Activated naive CD8-positive, alpha-beta T cell treated with anti-CD3 and anti-CD28 coated beads, Interleukin-2, amount 50 U/mL, for 24 hours (primary cell): ENCODE data around the gene SPOP.
A peak's percentile ranks its signal among the peaks of the same experiment; 100 is the strongest.
"Not testable (repeated sequence)": the region's sequence is repeated elsewhere in the genome, so short reads cannot be mapped to it uniquely, and the experiment has no call there.

Experiments
- ATAC-seq: fragments of 150-1000 bp; cut with Tn5 transposase; one replicate; pipeline ENCODE4 v1.10.0; 2021
- DNase-seq: peaks from one replicate; pipeline ENCODE4 v3.0.0; 2021
- H3K27ac Mint-ChIP-seq: one replicate; pipeline ENCODE4 v1.8.0; 2021; ENCODE audit warnings: mild to moderate bottlenecking, mixed read lengths
- H3K27me3 Mint-ChIP-seq: one replicate; pipeline ENCODE4 v1.8.0; 2021; ENCODE audit warnings: mixed read lengths
- H3K36me3 Mint-ChIP-seq: one replicate; pipeline ENCODE4 v1.8.0; 2021; ENCODE audit warnings: low read depth, mixed read lengths
- H3K4me1 Mint-ChIP-seq: one replicate; pipeline ENCODE4 v1.8.0; 2021; ENCODE audit warnings: mixed read lengths
- H3K4me3 Mint-ChIP-seq: one replicate; pipeline ENCODE4 v1.8.0; 2021; ENCODE audit warnings: mild to moderate bottlenecking, moderate library complexity, mixed read lengths
- H3K9me3 Mint-ChIP-seq: one replicate; pipeline ENCODE4 v1.8.0; 2021; ENCODE audit warnings: mixed read lengths

The SPOP gene

GRCh38 chr17:49564638-49565037 is 113.3 kb downstream of the SPOP start:
- Mint-ChIP-seq H3K9me3 (no peaks in the 10 kb centered on the region), H3K4me1 (peaks cover 21% of the 10 kb centered on the region), H3K27ac (no peak overlapping the region), H3K36me3 (no peaks in the 10 kb centered on the region), H3K4me3 (no peak overlapping the region), H3K27me3 (peaks cover 12% of the 10 kb centered on the region)
- DNase-seq = no peak
- ATAC-seq = no peak

GRCh38 chr17:49557312-49558024 is 120.4 kb downstream of the SPOP start:
- ATAC-seq (peak; percentile 50), DNase-seq (peak; percentile 47)
- no peak overlapping the region for H3K4me3 Mint-ChIP-seq
- no peaks in the 10 kb centered on the region for H3K9me3 Mint-ChIP-seq
- H3K4me1 Mint-ChIP-seq = peaks cover 6% of the 10 kb centered on the region
- no peak overlapping the region for H3K27ac Mint-ChIP-seq
- H3K27me3 Mint-ChIP-seq = peaks cover 6% of the 10 kb centered on the region
- no peaks in the 10 kb centered on the region for H3K36me3 Mint-ChIP-seq

- H3K4me3 Mint-ChIP-seq = no peak overlapping the region
- H3K4me1 Mint-ChIP-seq = peaks cover 6% of the 10 kb centered on the region
- H3K27ac Mint-ChIP-seq = no peak overlapping the region
Observed at GRCh38 chr17:49556223-49556943, 121.5 kb downstream of the SPOP start.

GRCh38 chr17:49555495-49556222 is 122.2 kb downstream of the SPOP start:
- Mint-ChIP-seq H3K27me3 (peaks cover 6% of the 10 kb centered on the region), H3K4me3 (no peak overlapping the region), H3K27ac (no peak overlapping the region), H3K9me3 (no peaks in the 10 kb centered on the region), H3K36me3 (no peaks in the 10 kb centered on the region), H3K4me1 (peaks cover 6% of the 10 kb centered on the region)
- ATAC-seq = no peak
- DNase-seq = no peak

More at GRCh38 chr17:49556223-49556943, 121.5 kb downstream of the SPOP start:
- Mint-ChIP-seq H3K9me3 (no peaks in the 10 kb centered on the region), H3K36me3 (no peaks in the 10 kb centered on the region), H3K27me3 (peaks cover 6% of the 10 kb centered on the region)
- DNase-seq (peak; percentile 89), ATAC-seq (peak; percentile 96)

- no peak for DNase-seq
- H3K9me3 Mint-ChIP-seq = no peaks in the 10 kb centered on the region
- peaks cover 6% of the 10 kb centered on the region for H3K4me1 Mint-ChIP-seq
- no peaks in the 10 kb centered on the region for H3K36me3 Mint-ChIP-seq
- no peak for ATAC-seq
- H3K27me3 Mint-ChIP-seq = peaks cover 6% of the 10 kb centered on the region
- no peak overlapping the region for H3K4me3 Mint-ChIP-seq
- H3K27ac Mint-ChIP-seq = no peak overlapping the region
Observed at GRCh38 chr17:49554694-49555494, 123.0 kb downstream of the SPOP start.

GRCh38 chr17:49553676-49554335 is 124.1 kb downstream of the SPOP start:
- H3K27ac Mint-ChIP-seq = no peak overlapping the region

GRCh38 chr17:49552070-49552751 is 125.7 kb downstream of the SPOP start:
- ATAC-seq (no peak), DNase-seq (no peak)
- Mint-ChIP-seq H3K36me3 (no peaks in the 10 kb centered on the region), H3K9me3 (no peaks in the 10 kb centered on the region), H3K27ac (no peak overlapping the region), H3K4me1 (peaks cover 2% of the 10 kb centered on the region), H3K27me3 (no peaks in the 10 kb centered on the region), H3K4me3 (no peak overlapping the region)

More at GRCh38 chr17:49553676-49554335, 124.1 kb downstream of the SPOP start:
- H3K36me3 Mint-ChIP-seq = no peaks in the 10 kb centered on the region
- ATAC-seq (no peak), DNase-seq (no peak)
- H3K9me3 Mint-ChIP-seq = no peaks in the 10 kb centered on the region
- H3K27me3 Mint-ChIP-seq = peaks cover 3% of the 10 kb centered on the region
- no peak overlapping the region for H3K4me3 Mint-ChIP-seq
- peaks cover 6% of the 10 kb centered on the region for H3K4me1 Mint-ChIP-seq

GRCh38 chr17:49551221-49552069 is 126.5 kb downstream of the SPOP start:
- H3K36me3 Mint-ChIP-seq = no peaks in the 10 kb centered on the region
- ATAC-seq = no peak
- H3K4me1 Mint-ChIP-seq = no peaks in the 10 kb centered on the region
- no peaks in the 10 kb centered on the region for H3K9me3 Mint-ChIP-seq
- no peak for DNase-seq
- H3K27ac Mint-ChIP-seq = no peak overlapping the region
- no peak overlapping the region for H3K4me3 Mint-ChIP-seq
- H3K27me3 Mint-ChIP-seq = no peaks in the 10 kb centered on the region

GRCh38 chr17:49550764-49551163 is 127.1 kb downstream of the SPOP start:
- H3K4me3 Mint-ChIP-seq, H3K4me1 Mint-ChIP-seq, DNase-seq, H3K27ac Mint-ChIP-seq, H3K9me3 Mint-ChIP-seq, H3K36me3 Mint-ChIP-seq, H3K27me3 Mint-ChIP-seq, ATAC-seq: not testable (repeated sequence)

- no peak for DNase-seq
- no peak for ATAC-seq
- H3K27me3 Mint-ChIP-seq = no peaks in the 10 kb centered on the region
- no peaks in the 10 kb centered on the region for H3K36me3 Mint-ChIP-seq
- H3K4me1 Mint-ChIP-seq = no peaks in the 10 kb centered on the region
- H3K4me3 Mint-ChIP-seq = no peak overlapping the region
- H3K27ac Mint-ChIP-seq = no peak overlapping the region
- no peaks in the 10 kb centered on the region for H3K9me3 Mint-ChIP-seq
Observed at GRCh38 chr17:49549691-49550678, 127.9 kb downstream of the SPOP start.

- H3K9me3 Mint-ChIP-seq = no peaks in the 10 kb centered on the region
- no peaks in the 10 kb centered on the region for H3K4me1 Mint-ChIP-seq
- DNase-seq (no peak), ATAC-seq (no peak)
- no peaks in the 10 kb centered on the region for H3K27me3 Mint-ChIP-seq
- H3K36me3 Mint-ChIP-seq = no peaks in the 10 kb centered on the region
- H3K4me3 Mint-ChIP-seq = no peak overlapping the region
- no peak overlapping the region for H3K27ac Mint-ChIP-seq
Observed at GRCh38 chr17:49549311-49549605, 128.6 kb downstream of the SPOP start.
